Ovary (tissue), 10 donors: ENCODE data around the gene LRRC37A3. TPM values are rescaled to one million over a fixed set of nuclear protein-coding genes. Genes with fewer than 3 reads are reported as not detected.
"Not testable (repeated sequence)": the region's sequence is repeated elsewhere in the genome, so short reads cannot be mapped to it uniquely, and the experiment has no call there.

ENCODE experiments used
- DNase-seq, 5 donors: peaks; one replicate each; pipeline ENCODE4 v3.0.0-alpha.2; 2019 to 2020
- H3K27ac ChIP-seq, 2 donors: fragments of 200-600 bp; one replicate each; pipeline versions ENCODE4 v1.5.1 to v1.8.0; 2019 to 2022
- H3K27me3 ChIP-seq: fragments of 200-600 bp; one replicate; pipeline ENCODE4 v1.8.0; 2022
- H3K36me3 ChIP-seq: fragments of 200-600 bp; sonication (generic); one replicate; pipeline ENCODE4 v1.5.1; 2019
- H3K4me1 ChIP-seq: one replicate; pipeline ENCODE4 v1.8.1; 2013; ENCODE audit warnings: mild to moderate bottlenecking, moderate library complexity; ENCODE audit not compliant: insufficient read depth
- H3K4me3 ChIP-seq: fragments of 200-600 bp; sonication (generic); one replicate; pipeline ENCODE4 v1.5.1; 2017
- H3K9me3 ChIP-seq, 2 donors: fragments of 200-600 bp in 1 of 2; sonication (generic) in 1 of 2; one replicate each; pipeline versions ENCODE4 v1.5.1 to v1.8.1; 2013 to 2019; ENCODE audit warnings: mild to moderate bottlenecking in 1 of 2, moderate library complexity in 1 of 2
- EP300 ChIP-seq: sonication (generic); formaldehyde crosslinking; IDR thresholded peaks from one replicate; pipeline ENCODE4 v1.6.1; 2017; ENCODE audit warnings: antibody characterized with exemption
- POLR2A ChIP-seq: fragments of 450-650 bp; IDR thresholded peaks from one replicate; pipeline ENCODE4 v1.6.1; 2017; ENCODE audit warnings: antibody characterized with exemption, mild to moderate bottlenecking, moderate library complexity
- WGBS, 3 donors: extraction: QIAGEN DNeasy Blood & Tissue Kit in 1 of 3; methylation state at CpG; one replicate each; pipeline versions ENCODE4 v1.1.5 to v1.1.7; 2013 to 2017; 5-methylcytosine and 5-hydroxymethylcytosine counted together
- intact Hi-C, 4 donors: fragments of 100-400 bp; cut with DNase I; formaldehyde crosslinking; loops; one replicate each; pipeline versions ENCODE4 v1.11.0 to v1.15.1; 2022 to 2023
- long read RNA-seq, 3 donors: library from polyadenylated mRNA in 2 of 3; unstranded in 2 of 3; transcript quantifications; one replicate each; pipeline ENCODE4 v2.0.0 and lab custom pipeline, GENCODE V29; 2021 to 2026
- polyA plus RNA-seq, 2 donors: library from polyadenylated mRNA; stranded (reverse); fragments of 200-250 nt in 1 of 2; fragments of 350-450 nt in 1 of 2; fragmentation: Illumina TruSeq in 1 of 2; extraction: RNeasy Lipid Tissue Mini Kit (QIAGEN cat#74804) in 1 of 2; gene quantifications; one replicate each; pipeline ENCODE4 v1.2.3, GENCODE V29; 2013 to 2014
- total RNA-seq, 7 donors: library from RNA; depleted of rRNA in 2 of 7; stranded (reverse); fragments of >200 nt in 2 of 7; fragmentation: NEBNext Ultra II Directional in 3 of 7; extraction: Animal tissue kit (Norgen Biotek cat#: 25700) in 3 of 7; gene quantifications; one replicate each; pipeline versions ENCODE4 v1.1.0 to v1.2.4, GENCODE V29; 2016 to 2023
- TF ChIP-seq, protein P1 (sequence below), 3 donors: fragments of 450-650 bp in 2 of 3; fragments of 200-600 bp in 1 of 3; IDR thresholded peaks; one replicate each; pipeline versions ENCODE4 v1.5.1 to v1.8.0; 2016 to 2022; ENCODE audit warnings: antibody characterized with exemption in 3 of 3, mild to moderate bottlenecking in 1 of 3
- donor health status: DM: no; HTN: no; CAD: no; lungs with moderate emphysema.
- donor health status: DM: no; HTN: no; CAD: no.
- donor health status: Bipolar disorder and iron deficiency.
- donor health status: DM: yes; HTN: yes; CAD: no.
- donor health status: DM: no; HTN: no; CAD: no.
- donor health status: DM: yes; HTN: yes; CAD: no.

The LRRC37A3 gene
- total RNA-seq (10 to 100 TPM in 6 of 7 donors, 1 to 10 TPM in 1; 8.9 to 23.4 (median 10.9) TPM), polyA plus RNA-seq (1 to 10 TPM; 2.5 to 7.1 TPM)
- long read RNA-seq, donor 1, partial matches to known transcripts = 1 of 12 reads
- long read RNA-seq, donor 1, other reads (novel, unspliced or antisense) = 7 of 12 reads
- long read RNA-seq, donor 2, partial matches to known transcripts = 7 of 8 reads
- long read RNA-seq, donor 2, other reads (novel, unspliced or antisense) = 0 of 8 reads
- long read RNA-seq, donor 3, partial matches to known transcripts = 2 of 11 reads
- long read RNA-seq, donor 3, other reads (novel, unspliced or antisense) = 9 of 11 reads

DNA sequence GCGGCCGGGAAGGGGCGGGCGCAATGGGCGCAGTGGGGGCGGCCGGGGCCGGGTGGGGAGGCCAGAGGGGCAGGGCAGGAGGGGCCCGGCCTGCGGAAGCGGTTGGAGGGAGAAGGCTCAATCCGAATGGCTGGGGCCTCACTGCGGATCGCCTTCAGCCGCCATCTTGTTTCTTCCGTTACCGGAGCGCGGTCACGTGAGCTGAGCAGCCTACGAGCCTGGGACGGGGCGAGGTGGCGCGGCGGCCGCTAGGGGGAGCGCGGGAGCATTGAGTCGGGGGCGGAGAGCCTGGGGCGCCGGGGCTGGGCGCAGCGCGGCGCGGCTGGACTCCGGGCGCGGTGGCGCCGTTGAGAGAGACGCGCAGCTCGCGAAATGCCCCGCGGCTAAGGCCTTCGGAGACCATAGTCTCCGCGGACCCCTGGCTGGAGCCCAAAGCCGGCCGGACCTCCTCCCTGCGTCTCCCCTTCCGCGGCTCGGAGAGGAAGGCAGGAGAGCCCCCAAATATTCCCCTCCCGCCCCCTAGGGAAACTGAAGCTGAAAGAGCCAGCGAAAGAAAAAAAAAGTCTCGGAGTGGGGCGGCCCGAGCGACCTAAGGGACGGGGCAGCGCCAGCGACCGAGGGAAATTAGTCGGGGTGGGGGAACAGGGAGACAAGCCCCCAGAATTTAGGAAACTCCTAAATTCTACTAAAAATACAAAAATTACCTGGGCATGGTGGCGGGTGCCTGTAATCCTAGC, at the start of gene LRRC37A3:
Gene LRRC37A3, minus strand, starts transcription at position 190 of the 737 bp plus-strand sequence. CDS start 22,221 bp downstream, outside the sequence.
- WGBS, 3 donors = 1 to 2% (median 2%) methylated on average over 59 to 68 of the region's 70 CpGs
- Histone ChIP-seq H3K4me3 (peak within 1 kb of the TSS; percentile 91), H3K27ac (peak within 1 kb of the TSS; percentile 77 to 81)
- H3K9me3 ChIP-seq, H3K27me3 ChIP-seq, H3K36me3 ChIP-seq, H3K4me1 ChIP-seq: not testable (repeated sequence)
- TF ChIP-seq, protein P1, sequence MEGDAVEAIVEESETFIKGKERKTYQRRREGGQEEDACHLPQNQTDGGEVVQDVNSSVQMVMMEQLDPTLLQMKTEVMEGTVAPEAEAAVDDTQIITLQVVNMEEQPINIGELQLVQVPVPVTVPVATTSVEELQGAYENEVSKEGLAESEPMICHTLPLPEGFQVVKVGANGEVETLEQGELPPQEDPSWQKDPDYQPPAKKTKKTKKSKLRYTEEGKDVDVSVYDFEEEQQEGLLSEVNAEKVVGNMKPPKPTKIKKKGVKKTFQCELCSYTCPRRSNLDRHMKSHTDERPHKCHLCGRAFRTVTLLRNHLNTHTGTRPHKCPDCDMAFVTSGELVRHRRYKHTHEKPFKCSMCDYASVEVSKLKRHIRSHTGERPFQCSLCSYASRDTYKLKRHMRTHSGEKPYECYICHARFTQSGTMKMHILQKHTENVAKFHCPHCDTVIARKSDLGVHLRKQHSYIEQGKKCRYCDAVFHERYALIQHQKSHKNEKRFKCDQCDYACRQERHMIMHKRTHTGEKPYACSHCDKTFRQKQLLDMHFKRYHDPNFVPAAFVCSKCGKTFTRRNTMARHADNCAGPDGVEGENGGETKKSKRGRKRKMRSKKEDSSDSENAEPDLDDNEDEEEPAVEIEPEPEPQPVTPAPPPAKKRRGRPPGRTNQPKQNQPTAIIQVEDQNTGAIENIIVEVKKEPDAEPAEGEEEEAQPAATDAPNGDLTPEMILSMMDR (IDR thresholded peaks at IDR 0.05) = peak; percentile 95 to 98 (median 96)
- TF ChIP-seq POLR2A = peak; percentile 47
- DNase-seq = peak; percentile 98 to 100 (median 99)
- intact Hi-C loops = loop anchor here in 1 of 4 donors (10.0 kb wide), 1 partner anchor 275 kb away; no protein-coding TSS in a partner anchor

DNA sequence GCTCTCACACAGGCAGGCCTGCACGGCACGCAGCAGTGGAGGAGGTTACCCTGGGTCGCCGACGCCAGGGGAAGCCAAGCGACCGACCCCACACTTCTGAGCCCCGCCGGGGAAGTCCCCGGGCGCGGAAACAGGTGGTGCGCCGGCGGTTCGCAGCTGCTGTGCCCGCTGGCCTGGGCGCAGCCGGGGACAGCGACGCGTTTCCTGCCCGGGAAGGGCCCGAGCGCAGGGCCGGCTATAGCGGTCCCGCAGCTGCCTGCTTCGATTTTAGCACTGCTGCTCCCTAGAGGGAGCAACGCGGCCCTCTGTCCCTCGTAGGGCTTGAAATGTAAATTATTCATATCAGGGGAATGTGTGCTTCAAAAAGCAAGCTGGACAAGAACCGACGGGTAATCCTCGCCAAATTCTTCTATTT, 46.6 kb upstream of the LRRC37A3 start:
- H3K36me3 ChIP-seq, H3K27me3 ChIP-seq, H3K9me3 ChIP-seq, H3K4me1 ChIP-seq: not testable (repeated sequence)
- WGBS, 3 donors = 1 to 2% (median 1%) methylated on average over 21 to 35 of the region's 35 CpGs
- intact Hi-C loops = loop anchor here in 1 of 4 donors (10.0 kb wide), 2 partner anchors 139 to 229 kb away; no protein-coding TSS in a partner anchor
- Histone ChIP-seq H3K4me3 (peak overlapping the region; percentile 38), H3K27ac (peak overlapping the region in 1 of 2 donors; percentile 10)
- TF ChIP-seq, protein P1 (IDR thresholded peaks at IDR 0.05) = peak in 1 of 3 donors; percentile 5
- DNase-seq = peak; percentile 49 to 81 (median 62)

DNA sequence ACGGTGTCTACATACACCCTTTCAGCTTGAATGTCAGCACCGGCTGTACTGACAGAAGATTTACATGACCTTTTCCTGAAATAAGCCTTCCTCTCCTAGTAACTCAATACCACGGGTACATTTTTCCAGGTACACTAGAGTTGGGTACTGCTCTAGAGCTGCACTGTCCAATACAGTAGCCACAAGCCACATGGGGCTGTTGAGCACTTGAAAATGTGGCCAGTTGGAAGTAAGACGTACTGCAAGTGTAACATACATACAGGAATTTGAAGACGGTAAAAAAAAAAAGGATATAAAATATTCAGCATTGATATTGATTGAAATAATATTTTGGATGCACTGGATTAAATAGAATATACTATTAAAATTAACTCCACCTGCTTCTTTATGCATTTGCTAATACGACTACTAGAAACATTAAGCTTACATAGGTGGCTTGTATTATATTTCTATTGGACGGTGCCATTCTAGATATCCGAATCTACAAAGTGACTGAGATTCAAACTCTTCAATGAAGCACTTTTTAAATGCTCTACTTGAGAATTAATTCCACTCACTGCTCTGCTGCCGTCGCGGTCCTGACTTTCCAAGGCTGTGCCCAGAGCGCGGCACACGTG, 46.1 kb upstream of the LRRC37A3 start:
- WGBS, 3 donors = 35 to 45% (median 41%) methylated on average over 12 to 14 of the region's 14 CpGs
- not testable (repeated sequence) for DNase-seq, H3K27me3 ChIP-seq, H3K36me3 ChIP-seq, H3K9me3 ChIP-seq, H3K4me1 ChIP-seq
- H3K27ac ChIP-seq = peak overlapping the region in 1 of 2 donors; percentile 10
- intact Hi-C loops = loop anchor here in 1 of 4 donors (10.0 kb wide), 2 partner anchors 139 to 229 kb away; no protein-coding TSS in a partner anchor
- H3K4me3 ChIP-seq = peak overlapping the region; percentile 38

DNA sequence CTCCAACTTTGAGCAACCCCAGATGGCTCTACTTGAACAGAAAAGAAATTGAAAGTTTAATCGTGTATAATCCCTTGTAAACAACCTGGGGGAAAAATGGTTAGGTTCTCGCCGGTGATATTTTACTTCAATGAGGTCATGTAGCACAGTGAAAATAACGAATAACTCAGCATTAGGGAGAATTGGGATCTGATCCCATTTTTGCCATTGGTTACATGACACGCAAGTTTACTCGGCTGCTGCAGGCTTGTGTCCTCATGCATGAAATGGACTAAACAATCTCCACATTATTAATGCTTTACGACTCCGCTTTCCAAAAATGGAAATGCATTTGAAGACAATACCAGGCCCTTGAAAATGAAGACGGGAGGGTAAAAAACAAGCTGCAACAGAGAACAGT, 45.5 kb upstream of the LRRC37A3 start:
- WGBS, 3 donors = 60 to 81% (median 62%) methylated on average over 9 of the region's 9 CpGs
- H3K4me1 ChIP-seq = no peaks in the 10 kb centered on the region
- no peak overlapping the region for H3K27ac ChIP-seq
- no peaks in the 10 kb centered on the region for H3K27me3 ChIP-seq
- DNase-seq = no peak
- TF ChIP-seq, protein P1 (IDR thresholded peaks at IDR 0.05) = no peak
- TF ChIP-seq POLR2A = no peak
- no peak for TF ChIP-seq EP300
- H3K36me3 ChIP-seq = no peaks in the 10 kb centered on the region
- no peaks in the 10 kb centered on the region for H3K9me3 ChIP-seq
- intact Hi-C loops = loop anchor here in 1 of 4 donors (10.0 kb wide), 2 partner anchors 140 to 230 kb away; no protein-coding TSS in a partner anchor
- H3K4me3 ChIP-seq = no peak overlapping the region

DNA sequence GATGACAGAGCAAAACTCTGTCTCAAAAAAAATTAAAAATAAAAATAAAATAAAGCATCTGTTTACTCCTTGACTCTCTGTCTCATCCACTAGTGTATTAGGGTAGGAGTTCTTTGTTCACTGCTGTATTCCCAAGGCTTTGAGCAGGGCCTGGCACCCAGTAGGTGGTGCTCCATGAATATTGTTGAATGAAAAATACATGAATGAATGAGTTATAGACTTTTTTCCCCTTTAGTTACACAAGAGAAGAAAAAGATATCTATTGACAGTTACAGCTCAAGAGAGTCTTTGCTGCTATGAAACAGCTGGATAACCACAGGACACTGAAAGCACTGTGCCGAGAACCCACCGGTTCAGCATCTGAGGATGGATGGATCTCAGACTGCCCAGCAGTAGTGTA, 44.5 kb upstream of the LRRC37A3 start:
- DNase-seq, H3K27ac ChIP-seq, H3K4me3 ChIP-seq, H3K9me3 ChIP-seq, H3K4me1 ChIP-seq, H3K36me3 ChIP-seq, H3K27me3 ChIP-seq: not testable (repeated sequence)
- 90 to 97% (median 95%) methylated on average over 2 of the region's 2 CpGs for WGBS, 3 donors
- intact Hi-C loops = loop anchor here in 1 of 4 donors (10.0 kb wide), 2 partner anchors 141 to 231 kb away; no protein-coding TSS in a partner anchor
